HG03558 (cell line): ENCODE results near the gene MGAT5.

Source experiments
- ATAC-seq: cut with Tn5 transposase; IDR thresholded peaks from one replicate; pipeline ENCODE4 v1.9.1; 2021; ENCODE audit warnings: moderate number of reproducible peaks; ENCODE audit not compliant: unreplicated experiment; ENCODE audit errors: extremely low read depth

Gene MGAT5

DNA sequence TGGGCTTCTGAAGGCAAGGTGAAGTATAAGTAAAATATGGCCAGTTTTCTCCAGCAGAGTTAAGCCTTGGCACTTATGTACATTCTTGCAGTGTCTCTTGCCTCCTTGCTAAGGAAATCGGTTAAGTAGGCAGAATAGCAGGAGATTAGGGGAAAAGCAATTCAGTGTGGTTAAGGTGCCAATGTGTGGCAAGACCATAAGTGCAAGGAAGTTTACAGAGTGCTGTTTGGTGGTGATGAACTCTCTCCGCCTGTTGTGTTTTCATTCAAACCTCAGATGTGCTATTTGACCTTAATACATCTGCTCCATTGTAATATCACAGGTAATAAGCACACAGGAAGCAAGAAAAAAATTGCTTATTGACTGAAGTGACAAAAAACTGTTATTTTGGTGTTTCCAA is 156.1 kb downstream of the MGAT5 start:
- no peak for ATAC-seq

GRCh38 chr2:134410831-134411231 is 157.0 kb downstream of the MGAT5 start:
- no peak for ATAC-seq

DNA sequence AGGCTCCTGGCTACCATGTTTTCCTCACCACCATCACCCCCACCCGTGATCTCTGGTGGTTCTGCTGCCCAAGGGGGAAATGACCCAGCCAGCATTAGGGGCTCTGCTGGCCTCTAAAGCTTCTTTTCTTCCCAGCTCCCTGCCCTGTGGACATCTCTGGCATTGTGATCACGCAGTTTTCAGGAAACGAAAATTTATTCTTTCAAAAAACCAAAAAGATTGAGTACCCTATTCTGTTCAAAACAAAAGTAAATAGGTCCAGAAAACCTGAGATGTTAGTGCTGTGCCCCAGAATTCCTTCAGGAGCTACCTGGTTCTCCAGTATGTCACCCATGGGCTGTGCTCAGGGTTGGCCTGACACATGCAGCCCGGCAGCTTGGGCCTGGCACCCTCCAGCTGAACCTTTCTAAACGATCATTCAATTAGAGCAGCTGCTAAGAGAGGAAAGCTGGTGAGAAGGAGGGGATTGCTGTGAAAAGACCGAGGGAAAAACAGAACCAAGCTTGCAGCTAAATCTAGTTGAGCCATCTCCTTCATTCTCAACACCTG is 157.5 kb downstream of the MGAT5 start:
- ATAC-seq, result no peak

GRCh38 chr2:134411828-134412638 is 158.2 kb downstream of the MGAT5 start:
- peak; percentile 90 for ATAC-seq

DNA sequence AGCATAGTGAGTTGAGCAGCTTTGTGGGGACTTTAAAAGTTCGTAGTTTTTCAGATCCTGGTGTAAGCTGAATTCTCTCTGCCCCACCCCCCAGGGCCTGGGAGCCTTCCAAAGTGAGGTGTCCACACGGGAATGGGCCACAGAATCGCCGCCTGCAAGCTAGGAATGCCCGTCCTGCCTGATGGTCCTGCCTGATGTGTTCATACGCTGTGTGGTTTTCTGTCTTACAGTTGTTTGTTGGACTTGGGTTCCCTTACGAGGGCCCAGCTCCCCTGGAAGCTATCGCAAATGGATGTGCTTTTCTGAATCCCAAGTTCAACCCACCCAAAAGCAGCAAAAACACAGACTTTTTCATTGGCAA is 158.7 kb downstream of the MGAT5 start:
- ATAC-seq, result no peak

- no peak for ATAC-seq
Observed at GRCh38 chr2:134413430-134413829, 159.6 kb downstream of the MGAT5 start.

DNA sequence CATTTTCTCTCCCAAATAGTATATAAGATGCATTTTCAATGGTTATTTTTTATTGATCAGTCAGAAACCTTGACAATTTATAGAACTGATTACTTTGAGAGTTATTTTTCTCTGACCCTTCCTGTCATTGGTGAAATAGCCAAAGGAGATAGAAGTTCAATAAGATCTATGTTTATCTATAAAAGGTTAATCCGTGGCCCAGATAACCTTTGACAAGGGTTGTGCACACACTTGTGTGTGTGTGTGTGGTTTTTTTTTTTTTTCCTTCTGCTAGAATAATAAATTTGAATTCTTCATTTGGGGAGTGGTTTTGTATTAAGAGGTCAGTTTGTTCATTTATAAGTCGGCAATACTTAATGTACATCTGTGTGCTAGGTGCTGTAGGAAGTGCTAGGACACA is 160.0 kb downstream of the MGAT5 start:
- ATAC-seq, result no peak

GRCh38 chr2:134416018-134416417 is 162.1 kb downstream of the MGAT5 start:
- ATAC-seq, result no peak

DNA sequence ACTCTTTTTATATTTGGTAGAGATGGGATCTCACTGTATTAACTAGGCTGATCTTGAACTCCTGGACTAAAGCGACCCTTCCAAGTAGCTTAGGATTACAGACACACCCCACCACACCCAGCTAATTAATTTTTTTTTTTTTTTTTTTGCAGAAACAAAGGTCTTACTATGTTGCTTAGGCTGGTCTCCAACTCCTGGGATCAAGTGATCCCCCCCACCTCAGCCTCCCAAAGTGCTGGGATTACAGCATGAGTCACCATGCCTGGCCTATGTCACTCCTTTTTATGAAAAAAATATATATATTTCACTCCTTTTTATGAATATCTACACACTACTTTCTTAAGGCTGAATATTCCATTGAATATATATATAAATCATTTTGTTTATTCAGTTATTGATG is 162.8 kb downstream of the MGAT5 start:
- ATAC-seq, result no peak

DNA sequence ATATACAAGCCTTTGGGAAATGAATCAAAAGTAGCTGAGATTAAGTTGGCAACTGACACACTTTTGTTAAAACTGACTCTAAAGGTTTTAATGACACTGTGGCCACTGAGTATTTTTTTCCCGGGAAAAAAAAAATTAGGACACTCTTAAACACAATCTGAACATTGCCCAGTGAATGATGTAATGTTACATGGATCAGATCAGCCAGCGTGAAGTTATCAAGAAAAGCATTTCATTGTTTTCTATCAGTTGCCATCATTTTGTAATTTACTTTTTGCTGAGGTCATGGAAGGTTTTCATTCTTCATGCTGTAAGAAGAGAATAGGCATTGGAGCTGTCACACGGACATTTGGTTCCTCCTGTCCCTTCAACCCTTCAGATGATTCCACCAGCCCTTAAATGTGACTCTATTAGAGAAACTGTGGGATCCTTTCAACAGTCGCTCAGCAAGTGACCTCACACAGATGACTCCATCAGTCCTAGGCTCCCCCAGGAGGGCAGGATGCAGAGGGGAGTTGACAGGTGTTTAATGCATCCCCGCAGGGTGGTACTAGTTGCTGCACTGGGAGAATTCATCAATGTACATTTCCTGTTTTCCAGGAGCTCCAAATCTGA is 164.2 kb downstream of the MGAT5 start:
- no peak for ATAC-seq

DNA sequence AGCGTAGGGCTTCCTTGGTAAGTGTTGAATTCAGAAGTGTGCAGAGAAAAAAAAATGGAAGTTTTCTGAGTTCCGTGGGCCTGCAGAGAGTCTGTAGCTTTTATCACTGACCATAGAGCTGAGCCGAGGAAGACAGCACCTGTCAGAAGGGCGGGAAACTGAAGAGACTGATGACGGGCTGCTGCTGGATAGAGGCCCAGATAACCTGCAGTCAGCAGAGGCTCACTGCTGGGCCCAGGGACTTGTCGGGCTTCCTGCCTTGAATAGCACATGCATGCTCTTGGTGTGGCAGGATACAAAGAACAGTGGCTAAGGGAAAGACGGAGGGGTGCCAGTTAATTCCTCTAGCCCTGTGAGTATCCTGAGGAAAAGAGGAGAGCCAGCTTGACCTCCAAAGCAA is 166.4 kb downstream of the MGAT5 start:
- ATAC-seq, result no peak

DNA sequence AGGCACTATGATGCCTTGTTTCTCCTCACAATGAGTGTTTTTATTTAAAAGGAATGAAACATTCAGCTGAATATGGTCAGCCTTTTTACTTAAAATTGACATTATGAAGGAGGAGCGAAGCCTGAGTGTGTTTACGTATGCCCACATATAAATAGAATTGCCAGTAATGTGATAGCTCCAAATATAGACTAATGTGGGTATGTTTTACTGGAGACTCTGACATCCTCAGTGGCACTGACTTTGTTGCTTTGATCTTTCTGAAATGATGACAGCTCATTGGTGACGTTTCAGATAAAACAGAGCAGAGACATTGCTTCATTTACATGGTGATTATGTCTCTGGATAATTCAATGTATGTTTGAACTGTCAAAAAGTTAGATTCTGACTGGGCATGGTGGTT is 167.0 kb downstream of the MGAT5 start:
- ATAC-seq, result no peak

- no peak for ATAC-seq
Observed at GRCh38 chr2:134421556-134422328, 167.9 kb downstream of the MGAT5 start.

- ATAC-seq, result no peak
Observed at GRCh38 chr2:134425724-134426496, 172.0 kb downstream of the MGAT5 start.

DNA sequence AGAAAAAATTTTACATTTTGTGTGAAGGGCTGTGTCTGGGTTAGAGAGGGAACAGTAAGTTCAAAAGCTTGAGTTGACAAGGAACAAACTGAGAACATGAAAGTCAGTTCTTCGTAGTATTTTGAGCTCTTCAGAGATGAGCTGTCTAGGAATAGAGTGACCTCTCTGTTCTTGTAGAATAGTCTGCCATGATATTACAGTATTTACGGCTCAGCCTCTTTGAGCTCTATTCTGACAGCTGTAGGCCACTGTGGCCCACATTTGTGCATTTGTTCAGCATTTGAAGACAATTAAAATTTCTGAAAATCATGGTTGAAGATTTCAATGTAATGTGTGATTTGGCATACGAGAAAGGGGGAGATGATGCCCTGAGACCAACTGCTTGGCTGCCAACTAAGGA is 172.8 kb downstream of the MGAT5 start:
- ATAC-seq, result no peak

DNA sequence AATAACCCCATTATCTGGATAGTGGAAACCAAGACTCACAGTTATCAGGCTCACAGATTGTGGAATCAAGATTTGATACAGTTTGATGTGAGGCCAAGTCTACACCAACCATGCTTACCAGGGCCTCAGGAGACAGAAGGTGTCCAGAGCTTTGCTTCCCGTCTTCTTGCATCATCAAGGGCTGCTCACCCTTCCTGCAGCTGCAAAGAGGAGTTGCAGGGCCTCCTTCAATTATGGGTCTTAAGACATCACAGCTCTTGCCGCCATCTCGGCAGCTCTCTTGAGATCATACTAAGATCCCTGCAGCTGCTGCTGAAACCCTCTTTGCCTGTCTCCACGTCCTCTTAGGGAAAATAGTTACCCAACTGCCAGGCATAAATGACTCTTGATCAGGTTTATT is 176.0 kb downstream of the MGAT5 start:
- no peak for ATAC-seq

DNA sequence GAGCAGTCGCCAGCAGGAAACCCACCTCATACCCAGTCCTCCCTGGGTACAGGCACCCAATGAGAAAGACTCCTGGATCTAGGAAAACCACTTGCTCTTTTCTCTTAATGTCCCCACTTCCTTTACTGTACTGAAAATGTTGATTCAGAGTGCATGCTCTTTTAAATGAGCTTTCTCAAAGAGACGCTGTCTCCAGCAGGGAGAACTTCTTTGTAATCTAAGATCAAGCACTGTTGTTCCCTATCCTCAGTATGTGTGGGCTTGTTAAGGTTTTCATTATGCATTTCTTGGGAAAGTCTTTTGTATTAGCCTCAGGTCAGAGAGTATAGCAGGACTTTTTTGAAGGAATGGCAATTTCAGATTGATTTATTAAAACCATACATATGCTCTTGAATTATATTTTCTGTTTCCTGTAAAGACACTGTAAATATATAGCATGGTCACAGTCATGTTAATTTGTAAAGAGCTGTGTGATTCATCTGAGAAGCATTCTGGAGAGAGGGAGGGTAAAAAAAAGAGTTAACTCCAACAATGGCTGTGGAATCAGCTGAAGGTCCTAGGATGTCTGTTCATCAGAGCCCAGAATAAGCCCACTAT is 178.1 kb downstream of the MGAT5 start:
- no peak for ATAC-seq

- no peak for ATAC-seq
Observed at GRCh38 chr2:134432435-134432883, 178.6 kb downstream of the MGAT5 start.

- no peak for ATAC-seq
Observed at GRCh38 chr2:134433469-134433868, 179.6 kb downstream of the MGAT5 start.

DNA sequence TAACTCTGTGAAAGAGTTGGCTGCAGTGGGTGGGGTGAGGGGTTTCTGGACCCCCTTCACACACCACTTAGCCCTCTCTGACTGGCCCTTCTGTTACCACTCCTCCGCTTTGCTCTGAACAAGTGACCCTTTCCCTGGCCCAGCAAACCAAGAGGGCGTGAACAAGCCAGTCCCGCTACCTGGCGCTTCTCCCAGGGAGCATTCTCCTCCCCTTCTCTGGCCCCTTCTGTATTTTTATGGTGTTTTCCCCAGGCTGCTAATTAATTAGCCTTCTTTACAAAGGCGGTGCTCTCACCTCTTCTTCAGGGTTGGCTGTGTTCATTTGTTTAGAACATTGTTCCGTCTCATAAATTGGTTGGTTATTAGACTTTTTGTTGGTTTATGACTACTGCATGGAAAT is 180.1 kb downstream of the MGAT5 start:
- no peak for ATAC-seq
